Measurements from ENCODE around the gene POMT1. TPM values are rescaled to one million over a fixed set of nuclear protein-coding genes. Genes with fewer than 3 reads are reported as not detected.
A peak's percentile ranks its signal among the peaks of the same experiment; 100 is the strongest.

Gene POMT1
- total RNA-seq, 2 experiments from 2014 or later = 30.2 to 35.9 TPM

GRCh38 chr9:131530546-131530919 is 27.8 kb downstream of the POMT1 start:
- H3K4me1 Mint-ChIP-seq (ENCODE audit: low read depth) = peaks cover 21% of the 10 kb centered on the region
- ATAC-seq (peak; percentile 8), DNase-seq (peak; percentile 39)
- H3K27me3 Mint-ChIP-seq = no peaks in the 10 kb centered on the region
- POLR2A ChIA-PET = no interaction called here
- peaks cover 13% of the 10 kb centered on the region for H3K36me3 Mint-ChIP-seq (ENCODE audit: low read depth)
- CTCF ChIA-PET = no interaction called here
- peak overlapping the region; percentile 81 for H3K4me3 Mint-ChIP-seq
- TF ChIP-seq CTCF (IDR thresholded peaks at IDR 0.05) = peak; percentile 42
- no peaks in the 10 kb centered on the region for H3K9me3 Mint-ChIP-seq
- intact Hi-C loops (cut with micrococcal nuclease) = no loop called here
- peak overlapping the region; percentile 48 for H3K27ac Mint-ChIP-seq

- H3K27me3 Mint-ChIP-seq = no peaks in the 10 kb centered on the region
- peak; percentile 7 for TF ChIP-seq CTCF (IDR thresholded peaks at IDR 0.05)
- peak; percentile 96 for ATAC-seq
- peak within 1 kb of the TSS; percentile 48 for H3K27ac Mint-ChIP-seq
- intact Hi-C loops (cut with micrococcal nuclease) = no loop called here
- POLR2A ChIA-PET = interaction anchor here (0.7 kb wide), 1 partner anchor 129 kb away, joined by 4 read pairs; no protein-coding TSS in a partner anchor
- peaks cover 12% of the 10 kb centered on the region for H3K36me3 Mint-ChIP-seq (ENCODE audit: low read depth)
- H3K9me3 Mint-ChIP-seq = no peaks in the 10 kb centered on the region
- H3K4me1 Mint-ChIP-seq (ENCODE audit: low read depth) = peaks cover 22% of the 10 kb centered on the region
- CTCF ChIA-PET = interaction anchor here (0.8 kb wide), 1 partner anchor 60 kb away, joined by 3 read pairs; no protein-coding TSS in a partner anchor
- peak within 1 kb of the TSS; percentile 81 for H3K4me3 Mint-ChIP-seq
- peak; percentile 75 for DNase-seq
These were observed 28.5 kb downstream of the POMT1 start, which contains the start of gene UCK1 for GRCh38 chr9:131530920-131531832. UCK1 (minus strand) TSS chr9:131531263; CDS start chr9:131531174, 89 bp downstream.

- H3K4me1 Mint-ChIP-seq (ENCODE audit: low read depth) = peaks cover 26% of the 10 kb centered on the region
- no peaks in the 10 kb centered on the region for H3K36me3 Mint-ChIP-seq (ENCODE audit: low read depth)
- intact Hi-C loops (cut with micrococcal nuclease) = no loop called here
- TF ChIP-seq CTCF (IDR thresholded peaks at IDR 0.05) = no peak
- peak overlapping the region; percentile 9 for H3K27ac Mint-ChIP-seq
- no peak overlapping the region for H3K4me3 Mint-ChIP-seq
- ChIA-PET POLR2A (no interaction called here), CTCF (interaction anchor here (1.1 kb wide), 1 partner anchor 26 kb away, joined by 3 read pairs; no protein-coding TSS in a partner anchor)
- no peaks in the 10 kb centered on the region for H3K9me3 Mint-ChIP-seq
- H3K27me3 Mint-ChIP-seq = no peaks in the 10 kb centered on the region
- DNase-seq (peak; percentile 41), ATAC-seq (peak; percentile 17)
These were observed 32.1 kb downstream of the POMT1 start for GRCh38 chr9:131534721-131535237.

- Mint-ChIP-seq H3K27me3 (no peaks in the 10 kb centered on the region), H3K36me3 (ENCODE audit: low read depth) (no peaks in the 10 kb centered on the region), H3K27ac (no peak overlapping the region), H3K4me3 (no peak overlapping the region), H3K9me3 (peaks cover 3% of the 10 kb centered on the region), H3K4me1 (ENCODE audit: low read depth) (peaks cover 24% of the 10 kb centered on the region)
- no peak for DNase-seq
- no peak for TF ChIP-seq CTCF (IDR thresholded peaks at IDR 0.05)
- intact Hi-C loops (cut with micrococcal nuclease) = no loop called here
- CTCF ChIA-PET = no interaction called here
- ATAC-seq = no peak
- POLR2A ChIA-PET = no interaction called here
These were observed 35.2 kb downstream of the POMT1 start for GRCh38 chr9:131537946-131538345.

Data from activated CD8-positive, alpha-beta T cell treated with anti-CD3 and anti-CD28 coated beads for 36 hours (primary cell).